Measurements from ENCODE around the gene CHRM1. TPM values are rescaled to one million over a fixed set of nuclear protein-coding genes. Genes with fewer than 3 reads are reported as not detected.

CHRM1 gene, protein sequence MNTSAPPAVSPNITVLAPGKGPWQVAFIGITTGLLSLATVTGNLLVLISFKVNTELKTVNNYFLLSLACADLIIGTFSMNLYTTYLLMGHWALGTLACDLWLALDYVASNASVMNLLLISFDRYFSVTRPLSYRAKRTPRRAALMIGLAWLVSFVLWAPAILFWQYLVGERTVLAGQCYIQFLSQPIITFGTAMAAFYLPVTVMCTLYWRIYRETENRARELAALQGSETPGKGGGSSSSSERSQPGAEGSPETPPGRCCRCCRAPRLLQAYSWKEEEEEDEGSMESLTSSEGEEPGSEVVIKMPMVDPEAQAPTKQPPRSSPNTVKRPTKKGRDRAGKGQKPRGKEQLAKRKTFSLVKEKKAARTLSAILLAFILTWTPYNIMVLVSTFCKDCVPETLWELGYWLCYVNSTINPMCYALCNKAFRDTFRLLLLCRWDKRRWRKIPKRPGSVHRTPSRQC
- total RNA-seq (0.04 TPM), polyA plus RNA-seq (ENCODE audit: insufficient read depth in 1 of 8, insufficient read length in 8 of 8, low replicate concordance in 1 of 8) (under 1 TPM in 5 of 8 donors, not detected in 3; 0.05 to 0.87 (median 0.23) TPM)
- long read RNA-seq, donor 1 = 0 reads
- long read RNA-seq, donor 2 = 0 reads
- long read RNA-seq, donor 3 = 0 reads
- long read RNA-seq, donor 4 = 0 reads
- long read RNA-seq, donor 5 = 0 reads
- long read RNA-seq, donor 6 = 0 reads
- long read RNA-seq, donor 7 = 0 reads
- long read RNA-seq, donor 8 = 0 reads
- long read RNA-seq, donor 9 = 0 reads
- long read RNA-seq, donor 10 = 0 reads
- long read RNA-seq, donor 11 = 0 reads

DNA sequence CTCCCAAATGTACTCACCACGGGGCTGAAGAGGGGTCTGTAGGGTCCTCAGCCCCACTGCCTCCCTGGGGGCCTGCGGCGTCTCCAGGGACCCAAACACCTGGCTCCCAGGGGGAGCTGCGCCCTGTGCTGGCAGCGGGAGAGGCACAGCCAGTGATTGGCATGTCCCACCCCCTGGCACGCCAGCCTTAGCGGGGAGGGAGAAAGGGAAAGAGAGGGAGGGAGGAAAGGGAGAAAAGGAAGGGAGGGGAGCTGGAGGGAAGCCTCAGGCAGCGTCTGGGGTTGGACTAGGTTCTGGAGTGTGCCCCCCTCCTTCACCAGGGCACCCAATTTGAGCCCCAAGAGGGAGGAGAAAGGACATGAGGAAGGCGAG is at the start of gene CHRM1:
CHRM1 (minus strand) TSS at position 163 of the 372 bp plus-strand sequence. CDS start 10,263 bp downstream, outside the sequence.
- 20% methylated on average over 2 of the region's 9 CpGs for WGBS (ENCODE audit: insufficient coverage)
- no peaks in the 10 kb centered on the region for H3K36me3 ChIP-seq (ENCODE audit: control insufficient read depth, insufficient read depth, low read length)
- no peak within 1 kb of the TSS for H3K27ac ChIP-seq (ENCODE audit: low read length)
- no peak for DNase-seq
- H3K9me3 ChIP-seq (replicated peaks; ENCODE audit: control insufficient read depth, low read depth, low read length) = no peaks in the 10 kb centered on the region
- H3K4me1 ChIP-seq (ENCODE audit: control insufficient read depth, insufficient read depth, low read length) = peaks cover 31% of the 10 kb centered on the region
- H3K27me3 ChIP-seq (ENCODE audit: control insufficient read depth, insufficient read depth, low read length) = peaks cover 71% of the 10 kb centered on the region
- no peak within 1 kb of the TSS for H3K4me3 ChIP-seq (ENCODE audit: low read length)

DNA sequence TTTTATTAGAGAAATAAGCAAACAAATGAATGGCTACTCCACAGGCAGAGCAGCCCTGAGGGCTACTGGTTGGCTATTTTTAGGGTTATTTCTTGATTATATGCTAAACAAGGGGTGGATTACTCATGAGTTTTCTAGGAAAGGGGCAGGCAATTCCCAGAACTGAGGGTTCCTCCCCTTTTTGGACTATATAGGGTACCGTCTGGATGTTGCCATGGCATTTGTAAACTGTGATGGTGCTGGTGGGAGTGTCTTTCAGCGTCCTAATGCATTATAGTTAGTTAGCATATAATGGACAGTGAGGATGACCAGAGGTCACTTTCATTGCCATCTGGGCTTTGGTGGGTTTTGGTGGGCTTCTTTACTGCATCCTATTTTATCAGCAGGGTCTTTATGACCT is 44.4 kb upstream of the CHRM1 start:
- Histone ChIP-seq H3K4me1 (ENCODE audit: control insufficient read depth, insufficient read depth, low read length) (peaks cover 6% of the 10 kb centered on the region), H3K36me3 (ENCODE audit: control insufficient read depth, insufficient read depth, low read length) (no peaks in the 10 kb centered on the region), H3K9me3 (replicated peaks; ENCODE audit: control insufficient read depth, low read depth, low read length) (no peaks in the 10 kb centered on the region), H3K27me3 (ENCODE audit: control insufficient read depth, insufficient read depth, low read length) (no peaks in the 10 kb centered on the region), H3K4me3 (ENCODE audit: low read length) (no peak overlapping the region), H3K27ac (ENCODE audit: low read length) (no peak overlapping the region)
- DNase-seq = no peak
- WGBS (ENCODE audit: insufficient coverage) = no CpG with 5 or more reads among the region's 2 CpGs

DNA sequence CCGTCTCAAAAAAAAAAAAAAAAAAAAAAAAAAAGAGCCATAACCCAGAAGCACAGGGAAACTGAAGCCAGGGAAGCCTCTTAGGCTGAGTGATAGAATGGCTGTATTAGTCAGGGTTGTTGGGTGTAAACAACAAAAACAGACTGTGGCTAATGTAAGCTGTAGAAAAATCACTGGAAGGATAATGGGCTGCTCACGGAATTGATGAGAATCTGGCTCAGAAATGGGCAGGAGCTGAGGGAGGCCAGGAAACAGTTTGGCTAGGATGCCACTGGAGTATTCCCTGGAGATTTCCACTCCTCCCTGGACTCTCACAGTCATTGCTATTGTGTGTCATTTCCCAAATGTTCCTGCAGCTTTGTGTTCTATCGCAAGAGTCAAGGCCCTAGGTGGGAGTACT is 41.2 kb upstream of the CHRM1 start:
- Histone ChIP-seq H3K4me3 (ENCODE audit: low read length) (no peak overlapping the region), H3K9me3 (replicated peaks; ENCODE audit: control insufficient read depth, low read depth, low read length) (no peaks in the 10 kb centered on the region), H3K36me3 (ENCODE audit: control insufficient read depth, insufficient read depth, low read length) (no peaks in the 10 kb centered on the region), H3K4me1 (ENCODE audit: control insufficient read depth, insufficient read depth, low read length) (peaks cover 27% of the 10 kb centered on the region), H3K27me3 (ENCODE audit: control insufficient read depth, insufficient read depth, low read length) (no peaks in the 10 kb centered on the region), H3K27ac (ENCODE audit: low read length) (no peak overlapping the region)
- WGBS (ENCODE audit: insufficient coverage) = 33% methylated on average over 1 of the region's 3 CpGs
- no peak for DNase-seq

DNA sequence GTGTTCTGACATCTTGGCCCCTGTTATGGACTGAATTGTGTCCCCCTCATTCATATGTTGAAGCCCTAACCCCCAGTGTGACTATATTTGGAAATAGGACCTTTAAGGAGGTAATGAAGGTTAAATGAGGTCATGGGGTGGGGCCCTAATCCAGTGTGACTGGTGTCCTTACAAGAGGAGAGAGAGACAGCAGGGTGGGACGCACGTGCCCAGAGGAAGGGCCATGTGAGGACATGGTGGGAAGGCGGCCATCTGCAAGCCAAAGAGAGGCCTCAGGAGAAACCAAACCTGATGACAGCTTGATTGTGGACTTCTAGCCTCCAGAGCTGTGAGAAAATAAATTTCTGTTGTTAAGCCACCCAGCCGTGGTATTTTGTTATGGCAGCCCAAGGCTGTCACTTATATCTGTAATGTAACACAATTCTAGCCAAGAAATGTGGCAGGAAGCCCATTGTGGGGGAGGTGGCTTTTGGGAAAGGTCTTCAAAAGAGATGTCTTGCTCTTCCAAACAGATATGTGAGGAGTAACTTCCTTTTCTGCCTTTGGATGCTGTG is 39.9 kb upstream of the CHRM1 start:
- Histone ChIP-seq H3K4me3 (ENCODE audit: low read length) (no peak overlapping the region), H3K27ac (ENCODE audit: low read length) (no peak overlapping the region), H3K36me3 (ENCODE audit: control insufficient read depth, insufficient read depth, low read length) (no peaks in the 10 kb centered on the region), H3K9me3 (replicated peaks; ENCODE audit: control insufficient read depth, low read depth, low read length) (no peaks in the 10 kb centered on the region), H3K4me1 (ENCODE audit: control insufficient read depth, insufficient read depth, low read length) (peaks cover 27% of the 10 kb centered on the region), H3K27me3 (ENCODE audit: control insufficient read depth, insufficient read depth, low read length) (no peaks in the 10 kb centered on the region)
- peak; percentile 13 for DNase-seq
- WGBS (ENCODE audit: insufficient coverage) = 82% methylated on average over 2 of the region's 4 CpGs

DNA sequence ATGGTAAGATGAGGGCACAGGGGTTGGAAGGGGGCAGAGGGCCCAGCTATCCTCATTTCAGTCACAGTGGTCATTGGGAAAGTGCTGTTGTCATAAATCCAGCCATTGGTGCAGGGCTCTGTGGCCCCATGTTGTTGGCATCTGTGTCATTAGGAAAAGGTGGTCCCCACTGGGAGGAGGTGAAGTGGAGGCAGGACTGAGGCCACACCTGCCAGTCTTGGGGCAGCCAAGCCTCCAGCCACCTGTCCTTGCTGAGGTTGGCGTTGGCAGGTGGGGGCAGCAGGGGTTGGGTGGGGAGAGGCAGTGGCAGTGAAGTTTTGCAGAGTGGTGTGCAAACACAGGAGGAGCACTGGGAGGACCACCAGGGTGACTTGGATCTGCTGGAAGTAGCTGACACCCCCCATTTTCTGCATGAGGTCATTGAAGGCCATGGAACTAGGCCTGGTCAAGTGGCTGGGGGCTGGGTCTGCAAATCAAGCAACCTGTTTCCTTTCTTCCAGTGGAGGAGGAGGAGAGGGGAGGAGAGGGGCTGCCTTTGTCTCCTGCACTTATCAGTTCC is 38.3 kb upstream of the CHRM1 start:
- H3K9me3 ChIP-seq (replicated peaks; ENCODE audit: control insufficient read depth, low read depth, low read length) = no peaks in the 10 kb centered on the region
- H3K4me1 ChIP-seq (ENCODE audit: control insufficient read depth, insufficient read depth, low read length) = peaks cover 27% of the 10 kb centered on the region
- H3K27ac ChIP-seq (ENCODE audit: low read length) = peak overlapping the region; percentile 87
- H3K36me3 ChIP-seq (ENCODE audit: control insufficient read depth, insufficient read depth, low read length) = no peaks in the 10 kb centered on the region
- H3K27me3 ChIP-seq (ENCODE audit: control insufficient read depth, insufficient read depth, low read length) = no peaks in the 10 kb centered on the region
- no peak for DNase-seq
- no peak overlapping the region for H3K4me3 ChIP-seq (ENCODE audit: low read length)
- 100% methylated on average over 1 of the region's 1 CpG for WGBS (ENCODE audit: insufficient coverage)

GRCh38 chr11:62958547-62959421 is 37.6 kb upstream of the CHRM1 start:
- no peak overlapping the region for H3K4me3 ChIP-seq (ENCODE audit: low read length)
- 19% methylated on average over 4 of the region's 11 CpGs for WGBS (ENCODE audit: insufficient coverage)
- peak; percentile 95 for DNase-seq

GRCh38 chr11:62957147-62957546 is 36.0 kb upstream of the CHRM1 start:
- no peaks in the 10 kb centered on the region for H3K36me3 ChIP-seq (ENCODE audit: control insufficient read depth, insufficient read depth, low read length)
- 93% methylated on average over 2 of the region's 2 CpGs for WGBS (ENCODE audit: insufficient coverage)

More at GRCh38 chr11:62958547-62959421, 37.6 kb upstream of the CHRM1 start:
- no peaks in the 10 kb centered on the region for H3K27me3 ChIP-seq (ENCODE audit: control insufficient read depth, insufficient read depth, low read length)
- peaks cover 27% of the 10 kb centered on the region for H3K4me1 ChIP-seq (ENCODE audit: control insufficient read depth, insufficient read depth, low read length)
- H3K27ac ChIP-seq (ENCODE audit: low read length) = peak overlapping the region; percentile 87
- no peaks in the 10 kb centered on the region for H3K9me3 ChIP-seq (replicated peaks; ENCODE audit: control insufficient read depth, low read depth, low read length)
- no peaks in the 10 kb centered on the region for H3K36me3 ChIP-seq (ENCODE audit: control insufficient read depth, insufficient read depth, low read length)

DNA sequence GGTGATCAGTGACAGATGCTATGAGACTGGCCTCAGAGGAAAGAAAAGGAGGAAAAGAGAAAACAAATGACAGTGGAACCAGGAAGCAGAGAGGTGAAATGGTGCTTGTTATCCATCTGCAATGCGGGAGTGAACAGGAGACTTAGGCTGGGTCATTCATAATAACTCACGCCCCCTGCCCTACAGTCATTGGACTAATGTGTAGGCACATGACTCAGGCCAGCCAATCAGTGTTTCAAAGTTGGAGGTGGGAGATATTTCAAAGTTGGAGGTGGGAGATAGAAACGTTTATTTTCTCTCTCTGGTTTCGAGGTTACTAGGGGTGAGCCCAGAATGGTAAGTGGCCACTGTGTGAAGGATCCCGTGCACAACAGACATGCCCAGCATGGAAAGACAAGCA is 33.3 kb upstream of the CHRM1 start:
- Histone ChIP-seq H3K36me3 (ENCODE audit: control insufficient read depth, insufficient read depth, low read length) (no peaks in the 10 kb centered on the region), H3K27me3 (ENCODE audit: control insufficient read depth, insufficient read depth, low read length) (no peaks in the 10 kb centered on the region), H3K4me1 (ENCODE audit: control insufficient read depth, insufficient read depth, low read length) (peaks cover 14% of the 10 kb centered on the region), H3K4me3 (ENCODE audit: low read length) (no peak overlapping the region), H3K27ac (ENCODE audit: low read length) (no peak overlapping the region), H3K9me3 (replicated peaks; ENCODE audit: control insufficient read depth, low read depth, low read length) (no peaks in the 10 kb centered on the region)
- no peak for DNase-seq
- WGBS (ENCODE audit: insufficient coverage) = 67% methylated on average over 2 of the region's 5 CpGs

More at GRCh38 chr11:62957147-62957546, 36.0 kb upstream of the CHRM1 start:
- Histone ChIP-seq H3K4me3 (ENCODE audit: low read length) (no peak overlapping the region), H3K27me3 (ENCODE audit: control insufficient read depth, insufficient read depth, low read length) (no peaks in the 10 kb centered on the region), H3K27ac (ENCODE audit: low read length) (no peak overlapping the region), H3K4me1 (ENCODE audit: control insufficient read depth, insufficient read depth, low read length) (peaks cover 27% of the 10 kb centered on the region), H3K9me3 (replicated peaks; ENCODE audit: control insufficient read depth, low read depth, low read length) (no peaks in the 10 kb centered on the region)
- no peak for DNase-seq

- H3K27ac ChIP-seq (ENCODE audit: low read length) = no peak overlapping the region
- 84% methylated on average over 4 of the region's 4 CpGs for WGBS (ENCODE audit: insufficient coverage)
- H3K9me3 ChIP-seq (replicated peaks; ENCODE audit: control insufficient read depth, low read depth, low read length) = no peaks in the 10 kb centered on the region
- H3K4me3 ChIP-seq (ENCODE audit: low read length) = no peak overlapping the region
- DNase-seq = no peak
- H3K4me1 ChIP-seq (ENCODE audit: control insufficient read depth, insufficient read depth, low read length) = peaks cover 8% of the 10 kb centered on the region
- no peaks in the 10 kb centered on the region for H3K36me3 ChIP-seq (ENCODE audit: control insufficient read depth, insufficient read depth, low read length)
- H3K27me3 ChIP-seq (ENCODE audit: control insufficient read depth, insufficient read depth, low read length) = no peaks in the 10 kb centered on the region
Observed at GRCh38 chr11:62953811-62954210, 32.6 kb upstream of the CHRM1 start.
